SHP77 treated with DMSO at 0.1 percent for 48 hours (cell line): ENCODE measurements around the gene ENTPD1.
"Not testable (repeated sequence)": the region's sequence is repeated elsewhere in the genome, so short reads cannot be mapped to it uniquely, and the experiment has no call there.

Experiments
- DNase-seq: peaks from one replicate; lab custom pipeline; 2025; lab: John Stamatoyannopoulos, UW

The ENTPD1 gene

GRCh38 chr10:95794195-95794594 lies 38.2 kb downstream of the ENTPD1 start:
- DNase-seq: no peak

- no peak for DNase-seq
Observed at GRCh38 chr10:95795602-95796001, 39.6 kb downstream of the ENTPD1 start.

- no peak for DNase-seq
Observed at GRCh38 chr10:95796504-95796903, 40.5 kb downstream of the ENTPD1 start.

GRCh38 chr10:95798096-95798855 lies 42.3 kb downstream of the ENTPD1 start:
- DNase-seq: no peak

GRCh38 chr10:95800286-95800685 lies 44.3 kb downstream of the ENTPD1 start:
- not testable (repeated sequence) for DNase-seq

- not testable (repeated sequence) for DNase-seq
Observed at GRCh38 chr10:95806687-95807380, 50.9 kb downstream of the ENTPD1 start.

GRCh38 chr10:95808705-95809308 lies 52.8 kb downstream of the ENTPD1 start:
- not testable (repeated sequence) for DNase-seq

GRCh38 chr10:95809370-95810197 lies 53.6 kb downstream of the ENTPD1 start:
- DNase-seq: no peak

GRCh38 chr10:95810198-95810976 lies 54.4 kb downstream of the ENTPD1 start:
- DNase-seq: no peak

GRCh38 chr10:95813054-95813685 lies 57.2 kb downstream of the ENTPD1 start:
- DNase-seq: no peak

- DNase-seq: no peak
Observed at GRCh38 chr10:95814011-95814727, 58.2 kb downstream of the ENTPD1 start.

GRCh38 chr10:95815133-95815532 lies 59.2 kb downstream of the ENTPD1 start:
- no peak for DNase-seq

GRCh38 chr10:95815701-95816240 lies 59.8 kb downstream of the ENTPD1 start:
- no peak for DNase-seq

GRCh38 chr10:95818010-95818409 lies 62.0 kb downstream of the ENTPD1 start:
- no peak for DNase-seq

- DNase-seq: no peak
Observed at GRCh38 chr10:95818668-95819067, 62.7 kb downstream of the ENTPD1 start.

GRCh38 chr10:95819620-95820329 lies 63.8 kb downstream of the ENTPD1 start:
- no peak for DNase-seq

- no peak for DNase-seq
Observed at GRCh38 chr10:95820363-95820762, 64.4 kb downstream of the ENTPD1 start.

GRCh38 chr10:95821720-95822119 lies 65.8 kb downstream of the ENTPD1 start:
- no peak for DNase-seq

- no peak for DNase-seq
Observed at GRCh38 chr10:95830044-95830443, 74.1 kb downstream of the ENTPD1 start.
